Measurements from ENCODE around the gene ALDH3A1.

The ALDH3A1 gene

DNA sequence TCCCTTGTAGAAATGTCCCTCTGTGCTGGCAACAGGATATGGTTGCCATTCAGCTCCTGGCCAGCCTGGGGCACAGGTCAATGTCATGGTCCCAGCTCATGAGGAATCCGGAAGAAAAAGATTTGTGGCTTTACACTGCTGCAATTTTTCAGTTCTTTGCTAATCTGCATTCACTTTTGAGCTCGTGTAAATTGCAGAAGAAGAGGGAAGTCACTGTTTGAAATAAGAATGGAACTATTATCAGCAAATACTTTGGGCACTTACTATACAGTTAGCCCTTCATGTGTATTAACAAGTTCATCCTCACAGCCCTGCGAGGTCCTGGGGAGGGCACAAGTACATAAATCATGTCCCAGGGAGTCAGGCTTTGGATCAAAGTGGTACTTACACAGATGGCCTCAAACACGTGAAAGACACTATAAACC lies 45.9 kb downstream of the ALDH3A1 start:
- no peak for DNase-seq

All from activated T-cell treated with anti-CD3 and anti-CD28 coated beads for 4 hours (primary cell).